MCF 10A (cell line): ENCODE measurements around the gene SSRP1. TPM values are rescaled to one million over a fixed set of nuclear protein-coding genes. Genes with fewer than 3 reads are reported as not detected.

Source experiments
- BruUV-seq: library from RNA; stranded (reverse); fragments of 400-500 nt; replicated peaks from 2 replicates; lab custom pipeline; 2021; lab: Mats Ljungman, UMichigan
- CTCF ChIA-PET: fragments of 300-600 bp; sonication (Branson Sonifier 250); formaldehyde crosslinking; extraction: SDS; loops from one replicate; lab custom pipeline; 2021; ENCODE audit warnings: antibody characterized with exemption, inconsistent platforms; lab: Yijun Ruan, JAX
- POLR2A ChIA-PET: fragments of 300-600, 350-650 bp; sonication (Branson Sonifier 250); formaldehyde crosslinking; extraction: SDS; loops from one replicate; lab custom pipeline; 2020; ENCODE audit warnings: antibody characterized with exemption, inconsistent platforms; lab: Yijun Ruan, JAX
- DNase-seq: peaks from one replicate; pipeline ENCODE4 v3.0.0-alpha.2; 2018; ENCODE audit not compliant: unreplicated experiment
- H3K27ac Mint-ChIP-seq: one replicate; pipeline ENCODE4 v1.8.0; 2022; ENCODE audit warnings: mild to moderate bottlenecking, low read depth, mixed read lengths; ENCODE audit not compliant: unreplicated experiment
- H3K27me3 Mint-ChIP-seq: one replicate; pipeline ENCODE4 v1.8.0; 2022; ENCODE audit warnings: mixed read lengths; ENCODE audit not compliant: insufficient read depth, unreplicated experiment
- H3K36me3 Mint-ChIP-seq: one replicate; pipeline ENCODE4 v1.8.0; 2022; ENCODE audit warnings: mild to moderate bottlenecking, moderate library complexity, mixed read lengths; ENCODE audit not compliant: insufficient read depth, unreplicated experiment
- H3K4me1 Mint-ChIP-seq: one replicate; pipeline ENCODE4 v1.8.0; 2022; ENCODE audit warnings: mixed read lengths; ENCODE audit not compliant: insufficient read depth, unreplicated experiment
- H3K4me3 Mint-ChIP-seq: one replicate; pipeline ENCODE4 v1.8.0; 2022; ENCODE audit warnings: mild to moderate bottlenecking, moderate library complexity, mixed read lengths; ENCODE audit not compliant: unreplicated experiment
- H3K9me3 Mint-ChIP-seq: one replicate; pipeline ENCODE4 v1.8.0; 2022; ENCODE audit warnings: mixed read lengths; ENCODE audit not compliant: unreplicated experiment
- CTCF ChIP-seq: fragments of 200-600 bp; IDR thresholded peaks from one replicate; pipeline ENCODE4 v1.8.0; 2022; ENCODE audit warnings: antibody characterized with exemption, mild to moderate bottlenecking; ENCODE audit not compliant: unreplicated experiment
- intact Hi-C: fragments of 100-400 bp; cut with micrococcal nuclease; formaldehyde crosslinking; loops from 2 replicates; pipeline ENCODE4 v1.14.1; 2022
- total RNA-seq: library from RNA; stranded (reverse); gene quantifications from 2 replicates; pipeline ENCODE4 v1.2.3, GENCODE V29; 2022

Gene SSRP1
- total RNA-seq, 1 experiment from 2014 or later = 229 TPM

- Mint-ChIP-seq H3K27ac (no peak overlapping the region), H3K9me3 (no peaks in the 10 kb centered on the region), H3K4me1 (peaks cover 3% of the 10 kb centered on the region), H3K27me3 (peaks cover 11% of the 10 kb centered on the region), H3K4me3 (no peak overlapping the region), H3K36me3 (peaks cover 6% of the 10 kb centered on the region)
- ChIA-PET POLR2A (interaction anchor here (0.5 kb wide), 1 partner anchor 49 kb away, joined by 3 read pairs; no protein-coding TSS in a partner anchor), CTCF (interaction anchor here (0.6 kb wide), 1 partner anchor 261 kb away, joined by 5 read pairs; no protein-coding TSS in a partner anchor)
- no peak for DNase-seq
- TF ChIP-seq CTCF = no peak
- no TSS peak for BruUV-seq
- intact Hi-C loops = no loop called here
These were observed 39.3 kb upstream of the SSRP1 start for GRCh38 chr11:57374966-57375365.

- ChIA-PET POLR2A (no interaction called here), CTCF (interaction anchor here (0.6 to 1.1 kb wide), 4 partner anchors 22 to 225 kb away, joined by 3 to 4 read pairs (median 3); no protein-coding TSS in a partner anchor)
- H3K36me3 Mint-ChIP-seq = no peaks in the 10 kb centered on the region
- H3K27me3 Mint-ChIP-seq = no peaks in the 10 kb centered on the region
- H3K27ac Mint-ChIP-seq = no peak overlapping the region
- DNase-seq = no peak
- peaks cover 13% of the 10 kb centered on the region for H3K4me1 Mint-ChIP-seq
- no peaks in the 10 kb centered on the region for H3K9me3 Mint-ChIP-seq
- intact Hi-C loops = no loop called here
- BruUV-seq = no TSS peak
- no peak for TF ChIP-seq CTCF
- H3K4me3 Mint-ChIP-seq = no peak overlapping the region
These were observed 37.5 kb upstream of the SSRP1 start for GRCh38 chr11:57373146-57373545.

GRCh38 chr11:57370941-57371340 is 35.2 kb upstream of the SSRP1 start:
- BruUV-seq = no TSS peak
- ChIA-PET POLR2A (no interaction called here), CTCF (interaction anchor here (0.7 to 1.7 kb wide), 5 partner anchors 19 to 86 kb away, joined by 3 to 7 read pairs (median 4); no protein-coding TSS in a partner anchor)

GRCh38 chr11:57370251-57370650 is 34.6 kb upstream of the SSRP1 start:
- H3K36me3 Mint-ChIP-seq = no peaks in the 10 kb centered on the region
- POLR2A ChIA-PET = no interaction called here
- no peaks in the 10 kb centered on the region for H3K27me3 Mint-ChIP-seq
- TF ChIP-seq CTCF = no peak
- H3K4me1 Mint-ChIP-seq = peaks cover 13% of the 10 kb centered on the region
- BruUV-seq = no TSS peak
- CTCF ChIA-PET = interaction anchor here (1.0 to 1.7 kb wide), 3 partner anchors 18 to 87 kb away, joined by 3 to 7 read pairs (median 6); no protein-coding TSS in a partner anchor
- H3K9me3 Mint-ChIP-seq = no peaks in the 10 kb centered on the region
- intact Hi-C loops = no loop called here
- H3K4me3 Mint-ChIP-seq = no peak overlapping the region
- peak; percentile 67 for DNase-seq
- peak overlapping the region; percentile 35 for H3K27ac Mint-ChIP-seq

More at GRCh38 chr11:57370941-57371340, 35.2 kb upstream of the SSRP1 start:
- Mint-ChIP-seq H3K27ac (no peak overlapping the region), H3K4me1 (peaks cover 13% of the 10 kb centered on the region), H3K36me3 (no peaks in the 10 kb centered on the region), H3K4me3 (no peak overlapping the region), H3K9me3 (no peaks in the 10 kb centered on the region), H3K27me3 (no peaks in the 10 kb centered on the region)
- intact Hi-C loops = no loop called here
- TF ChIP-seq CTCF = no peak
- no peak for DNase-seq
